SU-DHL-6 (cell line): ENCODE measurements around the gene SIL1.

Experiments used
- EZH2phosphoT487 ChIP-seq: fragments of 200-600 bp; sonication (generic), shearing (Covaris generic); conservative IDR thresholded peaks from 2 replicates; pipeline ENCODE4 v1.6.1; 2018; ENCODE audit warnings: mild to moderate bottlenecking, antibody characterized with exemption, low read length, moderate library complexity, mixed read lengths
- TF ChIP-seq, protein P1 (sequence below): fragments of 200-600 bp; sonication (generic); IDR thresholded peaks from one replicate; pipeline ENCODE4 v1.5.1; 2017; ENCODE audit warnings: antibody characterized with exemption, mild to moderate bottlenecking, low read length, moderate library complexity; ENCODE audit not compliant: insufficient read depth, poor library complexity, severe bottlenecking

- no peak for TF ChIP-seq EZH2phosphoT487
- TF ChIP-seq, protein P1, sequence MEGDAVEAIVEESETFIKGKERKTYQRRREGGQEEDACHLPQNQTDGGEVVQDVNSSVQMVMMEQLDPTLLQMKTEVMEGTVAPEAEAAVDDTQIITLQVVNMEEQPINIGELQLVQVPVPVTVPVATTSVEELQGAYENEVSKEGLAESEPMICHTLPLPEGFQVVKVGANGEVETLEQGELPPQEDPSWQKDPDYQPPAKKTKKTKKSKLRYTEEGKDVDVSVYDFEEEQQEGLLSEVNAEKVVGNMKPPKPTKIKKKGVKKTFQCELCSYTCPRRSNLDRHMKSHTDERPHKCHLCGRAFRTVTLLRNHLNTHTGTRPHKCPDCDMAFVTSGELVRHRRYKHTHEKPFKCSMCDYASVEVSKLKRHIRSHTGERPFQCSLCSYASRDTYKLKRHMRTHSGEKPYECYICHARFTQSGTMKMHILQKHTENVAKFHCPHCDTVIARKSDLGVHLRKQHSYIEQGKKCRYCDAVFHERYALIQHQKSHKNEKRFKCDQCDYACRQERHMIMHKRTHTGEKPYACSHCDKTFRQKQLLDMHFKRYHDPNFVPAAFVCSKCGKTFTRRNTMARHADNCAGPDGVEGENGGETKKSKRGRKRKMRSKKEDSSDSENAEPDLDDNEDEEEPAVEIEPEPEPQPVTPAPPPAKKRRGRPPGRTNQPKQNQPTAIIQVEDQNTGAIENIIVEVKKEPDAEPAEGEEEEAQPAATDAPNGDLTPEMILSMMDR = no peak
Measured at GRCh38 chr5:138962614-138963370, 235.4 kb downstream of the SIL1 start.
